Measurements from ENCODE around the gene NUDT22.

Gene NUDT22

DNA sequence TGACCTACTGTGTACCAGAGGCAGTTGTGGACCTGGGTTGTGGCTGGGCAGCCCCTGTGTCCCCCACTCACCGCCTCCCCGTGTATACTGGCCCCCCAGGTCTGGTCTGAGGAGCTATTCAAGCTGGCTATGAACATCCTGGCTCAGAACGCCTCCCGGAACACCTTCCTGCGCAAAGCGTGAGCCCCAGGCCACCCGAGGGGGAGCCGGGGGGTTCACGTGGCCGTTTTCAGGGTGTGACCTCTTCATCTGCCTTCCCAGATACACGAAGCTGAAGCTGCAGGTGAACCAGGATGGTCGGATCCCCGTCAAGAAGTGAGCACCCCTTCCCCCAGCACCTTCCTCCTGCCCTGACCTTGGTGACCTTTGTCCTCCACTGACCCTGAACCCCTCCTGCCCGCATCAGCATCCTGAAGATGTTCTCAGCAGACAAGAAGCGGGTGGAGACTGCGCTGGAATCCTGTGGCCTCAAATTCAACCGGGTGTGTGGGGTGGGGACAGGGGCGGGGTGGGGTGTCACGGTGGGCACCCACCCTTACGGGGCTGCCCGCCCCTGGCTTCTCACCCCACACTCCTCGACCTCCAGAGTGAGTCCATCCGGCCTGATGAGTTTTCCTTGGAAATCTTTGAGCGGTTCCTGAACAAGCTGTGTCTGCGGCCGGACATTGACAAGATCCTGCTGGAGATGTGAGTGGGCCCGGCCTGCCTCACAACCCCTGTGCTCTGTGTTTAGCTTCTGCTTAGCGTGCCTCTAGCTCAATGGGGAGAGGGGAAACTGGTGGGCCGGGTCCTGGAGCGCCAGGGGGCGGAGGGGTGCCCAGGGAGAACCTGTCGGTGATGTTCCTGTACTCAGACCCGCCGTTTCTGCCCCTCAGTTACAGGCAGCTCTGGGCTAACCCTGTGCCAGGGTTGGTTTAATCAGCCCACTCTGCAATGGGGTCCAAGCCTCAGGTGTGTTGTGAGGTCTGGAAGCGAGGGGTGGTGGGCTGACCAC lies 29.4 kb downstream of the NUDT22 start:
- no peak for DNase-seq (ENCODE audit: low read depth)

DNA sequence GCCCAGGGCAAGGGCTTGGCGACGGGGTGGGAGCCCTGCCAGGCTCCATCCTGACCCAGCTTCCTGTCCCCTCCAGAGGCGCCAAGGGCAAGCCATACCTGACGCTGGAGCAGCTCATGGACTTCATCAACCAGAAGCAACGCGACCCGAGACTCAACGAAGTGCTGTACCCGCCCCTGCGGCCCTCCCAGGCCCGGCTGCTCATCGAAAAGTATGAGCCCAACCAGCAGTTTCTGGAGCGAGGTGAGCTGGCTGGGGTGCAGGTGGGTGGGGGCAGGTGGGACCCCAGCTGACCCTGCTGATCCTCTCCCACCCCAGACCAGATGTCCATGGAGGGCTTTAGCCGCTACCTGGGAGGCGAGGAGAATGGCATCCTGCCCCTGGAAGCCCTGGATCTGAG lies 30.2 kb downstream of the NUDT22 start:
- no peak for DNase-seq (ENCODE audit: low read depth)

DNA sequence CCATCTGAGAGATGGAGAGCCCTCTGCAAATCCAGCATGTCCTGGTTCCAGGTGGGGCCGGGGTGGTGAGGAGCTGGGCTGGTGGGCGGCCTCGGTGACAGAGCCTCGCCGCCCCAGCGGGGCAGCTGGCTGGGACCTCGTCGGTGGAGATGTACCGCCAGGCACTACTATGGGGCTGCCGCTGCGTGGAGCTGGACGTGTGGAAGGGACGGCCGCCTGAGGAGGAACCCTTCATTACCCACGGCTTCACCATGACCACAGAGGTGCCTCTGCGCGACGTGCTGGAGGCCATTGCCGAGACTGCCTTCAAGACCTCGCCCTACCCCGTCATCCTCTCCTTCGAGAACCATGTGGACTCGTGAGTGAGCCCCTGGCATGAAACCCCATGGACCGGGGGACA lies 32.3 kb downstream of the NUDT22 start:
- DNase-seq (ENCODE audit: low read depth): no peak

DNA sequence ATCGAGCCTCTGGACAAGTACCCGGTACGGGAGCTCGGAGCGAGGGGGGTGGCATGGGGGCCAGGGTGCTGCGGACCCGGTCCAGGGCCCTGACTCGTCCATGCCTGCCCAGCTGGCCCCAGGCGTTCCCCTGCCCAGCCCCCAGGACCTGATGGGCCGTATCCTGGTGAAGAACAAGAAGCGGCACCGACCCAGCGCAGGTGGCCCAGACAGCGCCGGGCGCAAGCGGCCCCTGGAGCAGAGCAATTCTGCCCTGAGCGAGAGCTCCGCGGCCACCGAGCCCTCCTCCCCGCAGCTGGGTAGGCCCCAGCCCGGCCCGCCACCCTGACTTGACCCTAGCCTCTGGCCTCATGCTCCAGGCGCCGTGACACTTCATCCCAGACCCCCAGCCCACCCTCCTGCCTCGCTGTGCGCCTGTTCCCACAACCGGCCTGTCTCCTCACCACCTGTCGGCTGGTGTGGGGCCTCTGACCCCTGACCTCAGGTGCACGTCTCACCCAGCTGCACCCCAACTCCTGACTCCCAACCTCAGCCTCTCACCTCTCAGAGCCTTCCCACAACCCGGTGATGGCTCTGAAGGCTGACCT lies 33.0 kb downstream of the NUDT22 start:
- no peak for DNase-seq (ENCODE audit: low read depth)

DNA sequence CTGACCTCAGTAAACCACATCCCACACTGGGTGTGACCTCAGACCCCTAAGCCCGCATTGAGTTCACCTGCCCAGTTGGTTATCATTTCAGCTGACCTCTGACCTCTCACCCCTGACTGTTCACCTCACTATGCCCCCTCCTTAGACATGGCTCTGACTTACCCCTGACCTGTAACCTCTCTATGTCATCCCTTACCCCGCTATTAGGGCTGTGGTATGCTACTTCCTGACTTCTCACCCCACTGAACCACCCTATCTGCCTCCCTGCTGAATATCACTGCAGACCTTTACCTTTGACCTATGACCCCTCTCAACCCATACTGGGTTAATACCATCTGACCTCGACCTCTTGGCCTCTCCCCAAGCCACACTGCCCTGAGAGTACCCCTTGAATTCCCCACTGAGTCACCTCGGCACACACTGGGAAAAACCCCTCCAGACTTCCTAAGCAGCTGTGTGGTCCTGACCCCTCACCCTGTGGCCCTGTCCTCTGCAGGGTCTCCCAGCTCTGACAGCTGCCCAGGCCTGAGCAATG lies 33.5 kb downstream of the NUDT22 start:
- no peak for DNase-seq (ENCODE audit: low read depth)

DNA sequence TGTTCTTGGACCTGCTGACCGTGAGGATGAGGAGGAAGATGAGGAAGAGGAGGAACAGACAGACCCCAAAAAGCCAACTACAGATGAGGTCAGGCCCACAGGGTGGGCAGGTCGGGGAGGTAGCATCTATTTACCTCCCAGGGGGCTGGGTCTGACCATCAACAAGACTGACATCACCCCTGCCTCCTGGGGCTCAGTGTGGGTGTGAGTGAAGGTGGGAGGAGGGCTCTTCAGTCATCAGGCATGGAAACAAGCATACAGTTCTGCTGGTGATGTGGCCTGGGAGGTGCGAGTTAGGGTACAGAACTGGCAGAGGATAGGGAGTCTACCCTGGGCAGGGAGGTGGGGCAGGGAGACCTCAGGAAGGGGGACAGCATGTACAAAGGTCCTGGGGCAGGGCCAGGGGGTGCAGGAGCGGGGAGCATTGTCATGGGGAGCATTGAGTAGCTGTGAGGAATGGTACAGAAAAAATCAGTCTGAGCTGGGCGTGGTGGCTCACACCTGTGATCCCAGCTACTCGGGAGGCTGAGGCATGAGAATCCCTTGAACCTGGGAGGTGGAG lies 34.2 kb downstream of the NUDT22 start:
- no peak for DNase-seq (ENCODE audit: low read depth)

DNA sequence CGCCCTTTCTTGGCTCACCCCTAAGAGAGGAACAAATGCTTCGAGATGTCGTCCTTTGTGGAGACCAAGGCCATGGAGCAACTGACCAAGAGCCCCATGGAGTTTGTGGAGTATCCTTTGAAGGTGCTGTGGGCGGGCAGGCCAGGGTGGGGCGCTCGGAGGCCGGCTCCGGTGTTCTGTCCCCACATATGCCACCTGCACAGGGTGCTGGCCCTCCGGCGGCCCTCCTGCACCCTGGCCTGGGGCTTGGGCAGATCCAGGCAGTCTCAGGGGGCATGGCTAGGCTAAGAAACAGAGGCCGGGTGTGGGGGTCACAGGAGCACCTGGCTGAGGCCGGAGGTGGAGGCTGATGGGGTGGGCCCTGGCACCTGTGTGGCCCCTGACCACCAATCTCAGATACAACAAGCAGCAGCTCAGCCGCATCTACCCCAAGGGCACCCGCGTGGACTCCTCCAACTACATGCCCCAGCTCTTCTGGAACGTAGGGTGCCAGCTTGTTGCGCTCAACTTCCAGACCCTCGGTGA lies 35.5 kb downstream of the NUDT22 start:
- no peak for DNase-seq (ENCODE audit: low read depth)

DNA sequence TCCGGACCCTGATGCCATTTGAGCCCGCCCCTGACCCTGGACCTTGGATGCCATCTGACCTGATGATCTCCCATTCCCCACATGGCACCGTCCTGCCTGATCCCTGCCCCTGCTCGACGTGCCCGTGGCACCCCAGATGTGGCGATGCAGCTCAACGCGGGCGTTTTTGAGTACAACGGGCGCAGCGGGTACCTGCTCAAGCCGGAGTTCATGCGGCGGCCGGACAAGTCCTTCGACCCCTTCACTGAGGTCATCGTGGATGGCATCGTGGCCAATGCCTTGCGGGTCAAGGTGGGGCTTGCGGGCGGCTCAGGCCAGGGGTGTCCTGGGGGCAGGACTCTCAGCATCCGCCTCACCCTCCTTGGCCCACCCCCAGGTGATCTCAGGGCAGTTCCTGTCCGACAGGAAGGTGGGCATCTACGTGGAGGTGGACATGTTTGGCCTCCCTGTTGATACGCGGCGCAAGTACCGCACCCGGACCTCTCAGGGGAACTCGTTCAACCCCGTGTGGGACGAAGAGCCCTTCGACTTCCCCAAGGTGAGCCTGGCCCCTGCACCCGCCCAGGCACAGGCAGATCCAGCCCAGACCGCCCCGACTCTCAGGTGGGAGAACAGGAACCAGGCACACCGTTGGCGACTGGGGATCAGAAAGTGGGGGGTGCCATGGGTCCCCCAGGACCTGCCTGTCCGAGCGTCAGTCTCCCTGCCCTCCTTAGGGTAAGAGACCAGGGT lies 36.4 kb downstream of the NUDT22 start:
- DNase-seq (ENCODE audit: low read depth): no peak

DNA sequence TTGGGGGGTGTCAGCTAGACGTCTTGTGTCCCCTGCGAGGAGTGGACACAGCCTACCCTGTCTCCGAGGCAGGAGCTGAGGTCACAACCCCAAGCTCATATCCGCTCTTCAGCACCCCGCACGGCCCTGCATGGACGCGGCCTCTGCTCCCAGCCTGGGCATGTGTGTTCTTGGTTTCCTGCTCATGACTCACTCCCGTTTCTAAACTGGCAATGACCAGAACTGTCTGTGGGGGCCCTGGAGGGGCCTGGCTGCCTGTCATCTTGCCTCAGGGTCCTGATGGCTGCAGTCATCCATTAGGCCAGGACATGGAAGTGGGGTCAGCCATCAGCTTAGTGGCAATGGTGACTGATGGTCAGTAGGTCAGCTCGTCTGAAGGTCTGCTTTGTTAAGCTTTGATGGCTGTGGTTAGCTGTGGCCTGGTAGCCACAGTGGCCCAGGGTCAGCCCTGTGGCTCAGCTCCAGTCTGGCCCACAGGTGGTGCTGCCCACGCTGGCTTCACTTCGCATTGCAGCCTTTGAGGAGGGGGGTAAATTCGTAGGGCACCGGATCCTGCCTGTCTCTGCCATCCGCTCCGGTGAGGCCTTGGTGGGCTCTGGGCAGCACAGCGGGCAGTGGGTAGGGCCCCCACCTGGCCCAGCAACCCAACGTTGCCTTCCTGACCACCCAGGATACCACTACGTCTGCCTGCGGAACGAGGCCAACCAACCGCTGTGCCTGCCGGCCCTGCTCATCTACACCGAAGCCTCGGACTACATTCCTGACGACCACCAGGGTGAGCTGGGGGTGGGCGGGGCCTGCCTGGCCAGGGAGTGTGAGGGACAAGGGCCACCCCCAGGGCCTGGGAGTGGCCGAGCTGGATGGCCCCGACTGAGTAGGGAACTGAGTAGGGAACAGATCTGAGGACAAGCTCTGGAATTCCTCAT lies 37.2 kb downstream of the NUDT22 start:
- no peak for DNase-seq (ENCODE audit: low read depth)

DNA sequence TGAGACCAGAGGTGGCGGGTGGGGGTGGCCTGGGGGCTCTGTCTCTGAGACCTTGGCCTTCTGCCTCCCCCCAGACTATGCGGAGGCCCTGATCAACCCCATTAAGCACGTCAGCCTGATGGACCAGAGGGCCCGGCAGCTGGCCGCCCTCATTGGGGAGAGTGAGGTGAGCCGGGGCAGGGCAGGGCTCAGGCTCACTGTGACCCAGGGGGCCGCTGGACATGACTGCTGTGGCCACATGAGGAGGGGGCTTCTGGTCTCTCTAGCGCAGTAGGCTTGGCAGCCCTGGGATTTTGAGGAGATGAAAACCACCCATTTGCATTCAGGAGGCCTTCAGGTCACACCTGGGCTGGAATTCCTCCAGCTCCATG lies 37.9 kb downstream of the NUDT22 start:
- no peak for DNase-seq (ENCODE audit: low read depth)

DNA sequence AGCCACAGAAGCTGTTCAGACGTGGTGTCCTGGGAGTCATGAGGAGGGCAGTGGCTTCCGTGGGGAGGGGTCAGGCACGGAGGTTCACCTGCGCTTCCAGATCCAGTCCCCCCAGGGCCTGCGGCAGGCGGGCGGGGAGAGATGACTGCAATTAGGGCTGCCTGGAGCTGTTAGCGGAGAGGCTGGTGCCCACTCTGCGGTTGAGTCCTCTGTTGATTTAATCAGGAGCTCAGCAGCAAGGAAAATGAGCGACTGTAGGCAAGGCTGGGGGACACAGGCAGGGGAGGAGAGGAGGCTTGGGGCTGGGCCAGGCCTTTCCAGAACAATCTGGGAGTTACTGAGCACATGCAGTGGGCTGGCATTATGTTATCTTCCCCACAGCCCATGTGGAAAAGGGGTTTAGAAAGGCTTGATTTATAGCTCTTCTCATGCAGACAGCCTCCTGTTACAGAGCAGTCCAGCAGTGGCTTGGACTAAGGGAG lies 38.3 kb downstream of the NUDT22 start:
- no peak for DNase-seq (ENCODE audit: low read depth)

DNA sequence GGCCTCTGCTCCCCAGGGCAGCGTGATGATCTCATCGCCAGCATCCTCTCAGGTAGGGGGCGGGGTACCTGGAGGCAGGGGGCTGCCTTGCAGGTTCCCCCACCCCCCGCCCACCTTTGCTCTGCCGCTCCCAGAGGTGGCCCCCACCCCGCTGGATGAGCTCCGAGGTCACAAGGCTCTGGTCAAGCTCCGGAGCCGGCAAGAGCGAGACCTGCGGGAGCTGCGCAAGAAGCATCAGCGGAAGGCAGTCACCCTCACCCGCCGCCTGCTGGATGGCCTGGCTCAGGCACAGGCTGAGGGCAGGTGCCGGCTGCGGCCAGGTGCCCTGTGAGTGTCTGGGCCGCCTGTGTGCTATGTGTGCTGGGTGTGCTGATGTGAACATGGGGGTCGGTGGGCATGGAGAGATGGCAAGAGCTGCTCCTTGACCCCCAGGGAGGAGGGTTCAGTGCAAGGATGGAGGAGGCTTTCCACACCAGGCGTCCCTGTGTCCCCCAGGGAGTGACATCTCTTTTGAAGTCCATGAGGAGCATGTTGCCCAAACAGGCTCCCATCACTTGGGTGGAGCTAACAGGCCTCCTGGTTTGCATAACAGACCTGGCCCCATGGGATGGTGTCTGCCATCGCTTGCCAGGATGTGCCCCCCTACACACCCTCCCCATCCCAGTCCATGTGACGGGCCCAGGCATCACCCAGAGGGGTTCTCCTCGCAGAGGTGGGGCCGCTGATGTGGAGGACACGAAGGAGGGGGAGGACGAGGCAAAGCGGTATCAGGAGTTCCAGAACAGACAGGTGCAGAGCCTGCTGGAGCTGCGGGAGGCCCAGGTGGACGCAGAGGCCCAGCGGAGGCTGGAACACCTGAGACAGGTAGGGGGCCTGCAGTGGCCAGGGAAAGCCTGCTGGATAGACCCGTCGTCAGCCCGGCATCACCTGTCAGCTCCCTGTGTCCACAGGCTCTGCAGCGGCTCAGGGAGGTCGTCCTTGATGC lies 39.4 kb downstream of the NUDT22 start:
- no peak for DNase-seq (ENCODE audit: low read depth)

DNA sequence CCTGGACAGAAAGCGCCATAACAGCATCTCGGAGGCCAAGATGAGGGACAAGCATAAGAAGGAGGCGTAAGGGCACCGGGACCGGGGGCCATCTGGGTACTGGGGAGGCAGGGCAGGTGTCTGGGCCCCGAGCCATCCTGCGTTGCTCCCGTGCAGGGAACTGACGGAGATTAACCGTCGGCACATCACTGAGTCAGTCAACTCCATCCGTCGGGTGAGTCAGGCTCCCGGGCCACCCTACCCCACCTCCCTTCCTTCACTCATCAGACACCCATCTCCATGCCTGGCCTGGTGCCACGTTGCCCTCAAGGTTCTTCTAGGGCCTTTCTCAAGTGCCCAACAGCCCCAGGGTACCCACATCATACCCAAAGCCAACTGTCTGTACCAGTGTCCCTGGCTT lies 40.3 kb downstream of the NUDT22 start:
- no peak for DNase-seq (ENCODE audit: low read depth)

DNA sequence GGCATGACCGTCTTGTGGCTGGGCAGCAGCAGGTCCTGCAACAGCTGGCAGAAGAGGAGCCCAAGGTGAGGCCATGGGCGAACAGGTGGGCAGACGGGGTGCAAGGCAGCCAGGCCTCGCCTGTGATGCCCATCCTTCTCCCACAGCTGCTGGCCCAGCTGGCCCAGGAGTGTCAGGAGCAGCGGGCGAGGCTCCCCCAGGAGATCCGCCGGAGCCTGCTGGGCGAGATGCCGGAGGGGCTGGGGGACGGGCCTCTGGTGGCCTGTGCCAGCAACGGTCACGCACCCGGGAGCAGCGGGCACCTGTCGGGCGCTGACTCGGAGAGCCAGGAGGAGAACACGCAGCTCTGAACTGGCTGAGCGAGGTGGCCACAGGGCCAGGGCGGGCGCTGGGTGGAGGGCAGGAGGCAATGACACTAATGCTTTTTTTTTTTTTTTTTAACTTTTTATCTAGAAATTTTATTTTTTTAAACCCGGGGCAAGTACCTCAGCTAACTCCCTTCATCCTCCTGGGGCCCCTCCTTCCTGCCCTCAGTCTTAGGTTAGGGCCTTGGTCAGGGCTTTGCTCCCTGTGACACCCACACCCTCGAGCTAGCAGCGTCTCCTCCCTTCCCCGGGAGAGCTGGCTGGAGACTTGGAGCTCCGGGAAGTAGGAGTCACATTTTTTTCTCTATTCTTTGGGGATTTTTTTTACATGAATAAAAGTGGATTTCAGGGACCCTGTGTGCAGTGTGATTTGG lies 41.3 kb downstream of the NUDT22 start:
- no peak for DNase-seq (ENCODE audit: low read depth)

DNA sequence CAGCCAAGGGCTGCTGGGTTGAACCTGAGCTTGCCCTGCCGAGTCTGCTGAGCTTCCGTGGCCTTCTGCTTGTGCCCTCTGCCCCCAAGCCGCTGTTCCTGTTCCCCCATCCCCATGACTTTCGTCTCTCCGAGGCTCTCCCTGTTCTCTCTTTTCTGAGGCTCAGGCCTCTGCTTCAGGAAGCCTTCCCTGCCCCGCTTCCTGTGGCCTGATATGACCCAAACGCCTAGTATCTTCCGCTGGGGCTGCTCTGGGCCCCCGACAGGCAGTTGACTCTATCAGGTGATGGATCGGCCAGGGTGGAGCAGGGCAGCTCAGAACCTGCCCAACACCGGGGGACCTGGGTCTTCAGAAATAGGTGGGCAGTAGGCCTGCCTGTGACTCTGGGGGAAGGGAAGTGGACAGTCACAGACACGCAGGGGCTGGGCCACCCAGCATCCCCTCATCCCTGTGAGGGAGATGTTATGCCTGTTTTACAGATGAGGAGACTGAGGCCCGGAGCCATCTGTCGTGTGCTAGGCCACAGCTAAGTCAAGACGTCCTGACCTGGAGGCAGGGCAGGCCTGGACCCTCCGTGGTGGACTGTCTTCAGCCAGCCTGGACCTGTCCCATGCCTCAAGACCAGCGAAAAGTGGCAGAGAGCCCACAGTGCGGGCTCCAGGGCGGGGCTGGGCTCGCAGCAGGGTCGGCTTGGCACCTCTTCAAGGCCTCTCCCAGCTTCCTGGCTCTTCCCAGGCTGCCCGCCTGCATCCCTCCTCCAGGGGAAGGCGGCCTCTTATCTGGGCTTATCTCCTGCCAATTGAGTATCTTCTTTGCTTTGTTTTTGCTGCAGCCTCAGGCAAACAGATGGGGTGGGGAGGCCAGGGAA lies 42.2 kb downstream of the NUDT22 start:
- no peak for DNase-seq (ENCODE audit: low read depth)

DNA sequence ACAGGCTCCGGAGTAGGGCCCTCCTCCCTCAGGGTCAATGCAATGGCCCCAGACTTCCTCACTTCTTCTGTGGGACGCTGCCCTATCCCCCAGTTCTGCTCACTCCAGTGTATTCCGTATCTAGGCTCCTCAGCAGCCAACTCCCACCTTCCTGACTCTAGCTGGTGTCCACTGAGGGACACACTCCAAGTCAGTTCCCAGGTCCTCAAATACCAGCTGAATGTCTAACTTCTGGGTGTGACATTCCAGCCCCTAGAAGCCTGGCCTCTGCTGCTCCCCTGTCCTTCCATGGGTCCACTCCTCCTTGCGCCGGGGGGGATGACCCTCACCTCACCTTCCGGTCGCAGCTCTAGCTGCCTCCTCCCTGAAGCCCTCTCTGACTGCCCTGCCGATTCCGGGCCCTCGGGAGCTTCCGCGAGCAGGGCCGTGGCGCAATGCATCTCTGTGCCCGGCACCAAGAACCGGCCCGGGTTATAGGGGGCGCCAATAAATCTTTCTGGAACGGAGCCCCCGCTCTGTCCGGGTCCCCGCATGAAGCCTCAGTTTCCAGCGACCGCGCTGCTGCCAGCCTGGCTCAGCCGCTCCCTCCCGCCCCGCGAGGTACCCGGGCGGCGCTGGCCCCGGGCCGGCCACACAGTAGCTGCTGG lies 42.9 kb downstream of the NUDT22 start:
- no peak for DNase-seq (ENCODE audit: low read depth)

DNA sequence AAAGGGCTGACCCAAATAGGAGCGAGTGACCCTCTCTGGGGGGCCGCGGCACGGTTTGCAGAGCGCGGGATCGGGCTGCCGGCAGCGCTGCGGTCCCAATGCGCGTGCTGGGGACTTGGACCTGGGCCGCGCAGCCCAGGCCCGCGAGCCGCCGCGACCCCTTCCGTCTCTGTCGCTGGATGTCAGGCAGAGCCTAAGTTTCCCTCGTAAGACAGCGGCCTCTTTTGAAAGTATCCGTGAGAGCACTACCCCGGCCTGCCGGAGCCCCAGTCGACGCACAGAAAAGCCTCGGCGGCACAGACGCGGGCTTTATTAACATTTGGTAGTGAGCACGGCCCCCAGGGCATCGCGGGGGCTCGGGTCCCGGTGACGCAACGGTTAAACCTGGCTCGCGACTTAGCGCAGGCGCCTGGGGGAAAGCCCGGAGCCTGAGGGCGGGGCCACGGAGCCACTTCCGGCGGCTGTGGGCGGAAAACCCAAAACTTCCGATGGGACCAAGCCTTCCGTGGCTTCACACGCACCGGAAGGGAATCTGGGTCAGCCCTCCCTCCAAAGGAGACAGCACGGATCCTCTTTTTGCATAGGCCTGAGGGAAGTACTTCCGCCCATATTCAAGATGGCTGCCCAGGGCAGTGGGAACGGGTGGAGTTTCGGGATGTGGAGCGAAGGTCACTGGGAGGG lies 43.6 kb downstream of the NUDT22 start:
- peak; percentile 99 for DNase-seq (ENCODE audit: low read depth)

All from GM04503 (cell line).